SK-N-SH treated with all-trans-retinoic acid at 6 μM for 48 hours (cell line): Measurements from ENCODE around the gene GAN.

ENCODE experiments used
- ATAC-seq: fragments of 200-7000 bp; cut with Tn5 transposase; 3 replicates; pipeline ENCODE4 v1.9.1; 2020; ENCODE audit warnings: mild to moderate bottlenecking, moderate library complexity
- ARNTL ChIP-seq: fragments of 450-650 bp; formaldehyde crosslinking; IDR thresholded peaks from 2 replicates; pipeline ENCODE4 v1.5.0; 2020; ENCODE audit warnings: low read depth, mild to moderate bottlenecking, moderate library complexity, borderline replicate concordance
- BACH2 ChIP-seq: fragments of 250-450 bp; sonication (Bioruptor Pico); IDR thresholded peaks from 2 replicates; pipeline ENCODE4 v1.9.0; 2021; ENCODE audit warnings: mild to moderate bottlenecking, borderline replicate concordance
- CREB5 ChIP-seq: fragments of 250-450 bp; sonication (Bioruptor Pico); IDR thresholded peaks from 2 replicates; pipeline ENCODE4 v1.5.1; 2020; ENCODE audit warnings: low read depth, mild to moderate bottlenecking, moderate library complexity
- CSDC2 ChIP-seq: fragments of 250-450 bp; sonication (Bioruptor Pico); IDR thresholded peaks from 2 replicates; pipeline ENCODE4 v1.5.0; 2020; ENCODE audit warnings: mild to moderate bottlenecking, moderate library complexity
- ESRRG ChIP-seq: fragments of 250-450 bp; sonication (Bioruptor Pico); IDR thresholded peaks from 2 replicates; pipeline ENCODE4 v1.6.1; 2021; ENCODE audit warnings: mild to moderate bottlenecking
- GLIS3 ChIP-seq: fragments of 250-450 bp; sonication (Bioruptor Pico); IDR thresholded peaks from 2 replicates; pipeline ENCODE4 v1.5.0; 2020; ENCODE audit warnings: mild to moderate bottlenecking, moderate library complexity
- ISL1 ChIP-seq: fragments of 250-450 bp; sonication (Bioruptor Pico); IDR thresholded peaks from 2 replicates; pipeline ENCODE4 v2.1.2; 2022; ENCODE audit warnings: mild to moderate bottlenecking, moderate library complexity
- OSR1 ChIP-seq: fragments of 250-450 bp; sonication (Bioruptor Pico); IDR thresholded peaks from 2 replicates; pipeline ENCODE4 v1.8.0; 2022; ENCODE audit warnings: moderate library complexity, mild to moderate bottlenecking, inconsistent platforms
- PATZ1 ChIP-seq: fragments of 250-450 bp; sonication (Bioruptor Pico); IDR thresholded peaks from 2 replicates; pipeline ENCODE4 v1.8.0; 2020; ENCODE audit warnings: mild to moderate bottlenecking, moderate library complexity, borderline replicate concordance
- PPARA ChIP-seq: fragments of 250-450 bp; sonication (Bioruptor Pico); IDR thresholded peaks from 2 replicates; pipeline ENCODE4 v1.5.0; 2020; ENCODE audit warnings: mild to moderate bottlenecking, borderline replicate concordance
- RARB ChIP-seq: fragments of 250-450 bp; sonication (Bioruptor Pico); IDR thresholded peaks from 2 replicates; pipeline ENCODE4 v1.8.0; 2021; ENCODE audit warnings: mild to moderate bottlenecking, moderate library complexity
- SNAI2 ChIP-seq: fragments of 250-450 bp; sonication (Bioruptor Pico); IDR thresholded peaks from 2 replicates; pipeline ENCODE4 v1.5.0; 2020; ENCODE audit warnings: mild to moderate bottlenecking, moderate library complexity
- TOX ChIP-seq: fragments of 250-450 bp; sonication (Bioruptor Pico); IDR thresholded peaks from 2 replicates; pipeline ENCODE4 v1.8.0; 2021; ENCODE audit warnings: mild to moderate bottlenecking, moderate library complexity, borderline replicate concordance
- TSHZ2 ChIP-seq: fragments of 250-450 bp; sonication (Bioruptor Pico); IDR thresholded peaks from 2 replicates; pipeline ENCODE4 v1.5.0; 2020; ENCODE audit warnings: mild to moderate bottlenecking, moderate library complexity
- ZFP3 ChIP-seq: fragments of 250-450 bp; sonication (Bioruptor Pico); IDR thresholded peaks from 2 replicates; pipeline ENCODE4 v1.5.0; 2020; ENCODE audit warnings: mild to moderate bottlenecking, moderate library complexity
- ZFP30 ChIP-seq: fragments of 450-650 bp; formaldehyde crosslinking; IDR thresholded peaks from 2 replicates; pipeline ENCODE4 v1.5.0; 2022; ENCODE audit warnings: mild to moderate bottlenecking, moderate library complexity
- ZNF565 ChIP-seq: fragments of 450-650 bp; formaldehyde crosslinking; conservative IDR thresholded peaks from 2 replicates; pipeline ENCODE4 v1.5.0; 2020; ENCODE audit warnings: low read depth, mild to moderate bottlenecking, moderate library complexity
- ZNF70 ChIP-seq: fragments of 450-650 bp; formaldehyde crosslinking; IDR thresholded peaks from 2 replicates; pipeline ENCODE4 v1.5.0; 2020; ENCODE audit warnings: mild to moderate bottlenecking, moderate library complexity
- ZNF8 ChIP-seq: fragments of 450-650 bp; formaldehyde crosslinking; IDR thresholded peaks from 2 replicates; pipeline ENCODE4 v1.5.0; 2020; ENCODE audit warnings: mild to moderate bottlenecking, moderate library complexity
- TF ChIP-seq, protein P1 (sequence below): fragments of 250-450 bp; sonication (Bioruptor Pico); IDR thresholded peaks from 2 replicates; pipeline ENCODE4 v1.5.1; 2021; ENCODE audit warnings: mild to moderate bottlenecking, moderate library complexity
- TF ChIP-seq, protein P2 (sequence below): fragments of 250-450 bp; sonication (Bioruptor Pico); IDR thresholded peaks from 2 replicates; pipeline ENCODE4 v1.8.0; 2021; ENCODE audit warnings: low read depth, mild to moderate bottlenecking, moderate library complexity, borderline replicate concordance

The GAN gene

DNA sequence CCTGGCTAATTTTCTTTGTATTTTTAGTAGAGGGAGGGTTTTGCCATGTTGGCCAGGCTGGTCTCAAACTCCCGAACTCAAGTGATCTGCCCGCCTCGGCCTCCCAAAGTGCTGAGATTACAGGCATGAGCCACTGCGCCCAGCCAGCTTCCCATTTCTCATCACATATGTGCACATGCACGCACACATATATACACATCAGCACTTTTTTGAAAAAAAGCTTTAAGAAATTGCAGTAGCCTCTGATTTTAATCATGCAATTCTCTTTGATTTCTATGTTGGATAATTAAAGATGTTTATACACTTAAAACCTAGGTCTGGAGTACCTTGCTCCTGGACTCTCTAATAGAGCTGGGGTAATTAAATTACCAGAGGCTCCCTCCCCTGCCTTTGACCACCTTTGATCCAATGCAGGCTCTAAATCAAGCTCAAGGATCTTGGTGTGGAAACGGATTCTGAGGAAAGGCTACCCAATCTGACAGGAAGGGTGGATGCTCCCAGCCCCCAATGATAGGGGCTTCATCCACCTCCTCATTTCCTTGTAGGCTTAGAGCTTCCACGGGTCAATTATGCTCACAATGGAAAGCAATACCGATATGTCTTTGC is 29.7 kb upstream of the GAN start:
- ATAC-seq: no peak
- no peak for TF ChIP-seq TOX (CRISPR knock-in tag)
- no peak for TF ChIP-seq ZNF70 (CRISPR knock-in tag)

DNA sequence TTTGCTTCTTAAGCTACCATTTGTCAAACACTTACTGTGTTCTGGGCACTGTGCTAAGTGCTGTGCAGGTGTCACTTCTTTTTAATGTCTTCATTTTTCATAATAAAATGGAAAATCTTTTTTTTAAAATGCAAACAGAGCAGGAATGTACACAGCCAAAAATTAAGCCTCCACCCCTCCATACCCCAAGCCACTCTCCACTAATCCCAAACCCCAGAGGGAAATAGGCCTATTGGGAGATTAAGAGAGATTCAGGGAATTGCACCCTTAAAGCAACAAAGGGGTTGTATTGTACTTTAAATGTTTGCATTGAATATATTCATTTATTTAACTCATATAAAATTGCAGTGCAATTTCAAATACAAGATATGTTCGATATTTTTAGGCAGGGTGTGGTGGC is 28.6 kb upstream of the GAN start:
- no peak for TF ChIP-seq SNAI2 (CRISPR knock-in tag)
- no peak for TF ChIP-seq GLIS3 (CRISPR knock-in tag)
- TF ChIP-seq, protein P1, sequence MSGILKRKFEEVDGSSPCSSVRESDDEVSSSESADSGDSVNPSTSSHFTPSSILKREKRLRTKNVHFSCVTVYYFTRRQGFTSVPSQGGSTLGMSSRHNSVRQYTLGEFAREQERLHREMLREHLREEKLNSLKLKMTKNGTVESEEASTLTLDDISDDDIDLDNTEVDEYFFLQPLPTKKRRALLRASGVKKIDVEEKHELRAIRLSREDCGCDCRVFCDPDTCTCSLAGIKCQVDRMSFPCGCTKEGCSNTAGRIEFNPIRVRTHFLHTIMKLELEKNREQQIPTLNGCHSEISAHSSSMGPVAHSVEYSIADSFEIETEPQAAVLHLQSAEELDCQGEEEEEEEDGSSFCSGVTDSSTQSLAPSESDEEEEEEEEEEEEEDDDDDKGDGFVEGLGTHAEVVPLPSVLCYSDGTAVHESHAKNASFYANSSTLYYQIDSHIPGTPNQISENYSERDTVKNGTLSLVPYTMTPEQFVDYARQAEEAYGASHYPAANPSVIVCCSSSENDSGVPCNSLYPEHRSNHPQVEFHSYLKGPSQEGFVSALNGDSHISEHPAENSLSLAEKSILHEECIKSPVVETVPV (CRISPR knock-in tag): no peak
- no peak for TF ChIP-seq CSDC2 (CRISPR knock-in tag)
- TF ChIP-seq ZFP30 (CRISPR knock-in tag): no peak
- no peak for ATAC-seq

DNA sequence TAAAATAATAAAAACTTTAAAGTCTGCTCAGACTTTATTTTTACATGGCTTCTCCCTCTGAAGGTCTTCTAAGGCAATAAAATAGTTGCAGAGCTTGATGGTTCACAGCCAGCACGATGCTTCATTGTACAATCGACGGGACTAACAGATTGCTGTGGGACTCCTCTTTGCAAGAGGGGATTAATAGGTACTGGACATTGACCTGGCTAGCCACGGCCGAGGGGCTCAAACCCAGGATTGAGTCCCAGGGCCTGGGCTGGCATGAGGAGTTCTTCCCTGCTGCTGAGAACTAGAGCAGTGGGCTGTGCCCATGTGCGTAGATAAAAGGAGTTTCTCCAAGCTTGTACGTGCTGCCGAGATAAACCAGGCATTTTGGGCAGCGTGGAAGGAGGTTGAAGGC is 23.6 kb upstream of the GAN start:
- no peak for TF ChIP-seq ZFP3 (CRISPR knock-in tag)
- TF ChIP-seq TOX (CRISPR knock-in tag): no peak
- no peak for TF ChIP-seq RARB (CRISPR knock-in tag)

GRCh38 chr16:81292936-81293335 is 21.8 kb upstream of the GAN start:
- ATAC-seq: no peak
- TF ChIP-seq GLIS3 (CRISPR knock-in tag) (no peak), SNAI2 (CRISPR knock-in tag) (no peak), ISL1 (CRISPR knock-in tag) (no peak), CSDC2 (CRISPR knock-in tag) (no peak), PATZ1 (CRISPR knock-in tag) (no peak), OSR1 (CRISPR knock-in tag) (no peak), ARNTL (CRISPR knock-in tag) (no peak), ESRRG (no peak), PPARA (no peak), ZNF565 (CRISPR knock-in tag) (no peak), TOX (CRISPR knock-in tag) (no peak), ZFP30 (CRISPR knock-in tag) (no peak), RARB (CRISPR knock-in tag) (no peak)

More for the DNA sequence above, 23.6 kb upstream of the GAN start:
- no peak for ATAC-seq

GRCh38 chr16:81293909-81294802 is 20.6 kb upstream of the GAN start:
- TF ChIP-seq ZNF565 (CRISPR knock-in tag) (no peak), SNAI2 (CRISPR knock-in tag) (no peak), BACH2 (CRISPR knock-in tag) (no peak), ZFP3 (CRISPR knock-in tag) (no peak), CSDC2 (CRISPR knock-in tag) (no peak), ZNF70 (CRISPR knock-in tag) (no peak), ISL1 (CRISPR knock-in tag) (no peak), ZNF8 (CRISPR knock-in tag) (no peak), ESRRG (no peak), OSR1 (CRISPR knock-in tag) (no peak), CREB5 (no peak), TSHZ2 (CRISPR knock-in tag) (no peak), ARNTL (CRISPR knock-in tag) (no peak)
- TF ChIP-seq, protein P2, sequence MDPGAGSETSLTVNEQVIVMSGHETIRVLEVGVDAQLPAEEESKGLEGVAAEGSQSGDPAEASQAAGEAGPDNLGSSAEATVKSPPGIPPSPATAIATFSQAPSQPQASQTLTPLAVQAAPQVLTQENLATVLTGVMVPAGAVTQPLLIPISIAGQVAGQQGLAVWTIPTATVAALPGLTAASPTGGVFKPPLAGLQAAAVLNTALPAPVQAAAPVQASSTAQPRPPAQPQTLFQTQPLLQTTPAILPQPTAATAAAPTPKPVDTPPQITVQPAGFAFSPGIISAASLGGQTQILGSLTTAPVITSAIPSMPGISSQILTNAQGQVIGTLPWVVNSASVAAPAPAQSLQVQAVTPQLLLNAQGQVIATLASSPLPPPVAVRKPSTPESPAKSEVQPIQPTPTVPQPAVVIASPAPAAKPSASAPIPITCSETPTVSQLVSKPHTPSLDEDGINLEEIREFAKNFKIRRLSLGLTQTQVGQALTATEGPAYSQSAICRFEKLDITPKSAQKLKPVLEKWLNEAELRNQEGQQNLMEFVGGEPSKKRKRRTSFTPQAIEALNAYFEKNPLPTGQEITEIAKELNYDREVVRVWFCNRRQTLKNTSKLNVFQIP (CRISPR knock-in tag): no peak
- TF ChIP-seq, protein P1 (CRISPR knock-in tag): no peak
- no peak for ATAC-seq
